IMR-90 (cell line): ENCODE measurements around the gene SMARCC2.

ENCODE experiments used
- CTCF ChIP-seq: conservative IDR thresholded peaks from 2 replicates; pipeline ENCODE4 v1.5.1; 2012; ENCODE audit warnings: mild to moderate bottlenecking, low read depth, low read length, improper control_type of control experiment
- POLR2A ChIP-seq: IDR thresholded peaks from 2 replicates; pipeline ENCODE4 v1.6.1; 2012; ENCODE audit warnings: mild to moderate bottlenecking, low read depth, low read length
- USF2 ChIP-seq: fragments of 150-350 bp; IDR thresholded peaks from 2 replicates; pipeline ENCODE4 v1.6.1; 2017; ENCODE audit warnings: mild to moderate bottlenecking, antibody characterized with exemption, low read length, low read depth

- no peak for TF ChIP-seq USF2
- no peak for TF ChIP-seq CTCF
- no peak for TF ChIP-seq POLR2A
Measured at GRCh38 chr12:56204275-56204674, 15.0 kb upstream of the SMARCC2 start.
